ENCODE results near the gene LRRC10. TPM values are rescaled to one million over a fixed set of nuclear protein-coding genes. Genes with fewer than 3 reads are reported as not detected.

LRRC10 gene
- total and polyA plus RNA-seq, 10 of the 15 experiments (the other 5 are each of a cell fraction or from before 2014, with no cell fraction given) = not detected

DNA sequence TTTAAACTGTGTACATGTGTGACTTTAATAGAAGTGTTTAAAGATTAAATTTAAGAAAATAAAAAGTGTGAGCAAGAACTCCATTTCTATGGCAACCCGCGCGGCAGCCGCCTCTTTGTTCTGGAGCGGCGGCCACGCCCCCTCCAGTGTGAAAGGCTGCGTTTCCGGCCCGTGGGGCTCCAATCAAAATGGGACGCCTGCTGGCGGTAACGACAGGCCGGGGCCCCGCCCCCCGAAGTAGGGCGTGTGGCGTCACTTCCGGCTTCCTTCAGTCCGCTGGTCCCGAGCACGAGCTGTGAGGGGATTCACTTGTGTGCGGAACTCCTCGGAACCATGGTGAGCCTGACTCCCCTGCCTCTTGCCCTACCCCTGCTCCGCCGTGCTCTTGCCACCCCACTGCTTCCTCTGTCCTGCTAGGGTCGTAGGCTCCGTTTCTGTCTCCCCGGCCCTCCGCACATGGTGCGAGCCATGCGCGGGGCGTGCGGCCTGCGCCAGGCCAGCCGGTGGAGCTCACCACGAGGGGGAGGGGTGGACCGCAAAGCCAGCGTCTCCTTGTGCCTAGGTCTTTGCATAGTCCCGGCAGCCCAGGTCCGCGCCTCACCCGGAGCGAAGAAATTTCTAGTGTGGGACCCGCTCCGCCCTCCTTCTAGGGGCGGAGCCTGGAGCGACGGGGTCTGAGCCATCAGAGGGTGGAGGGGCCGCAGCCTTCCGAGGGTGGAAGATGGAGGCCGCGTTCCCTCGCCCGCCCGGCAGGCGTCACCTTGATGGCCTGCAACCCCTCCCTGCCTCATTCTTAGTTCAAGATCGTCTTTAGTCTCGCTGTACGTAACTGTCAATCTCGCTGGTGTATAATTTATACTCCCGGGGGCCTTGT, 25.3 kb downstream of the LRRC10 start, which contains the start of gene CCT2 (continued):
- peak; percentile 82 for TF ChIP-seq GATAD2B (conservative IDR thresholded peaks at IDR 0.05; ENCODE audit: low read depth)
- TF ChIP-seq, protein P1, sequence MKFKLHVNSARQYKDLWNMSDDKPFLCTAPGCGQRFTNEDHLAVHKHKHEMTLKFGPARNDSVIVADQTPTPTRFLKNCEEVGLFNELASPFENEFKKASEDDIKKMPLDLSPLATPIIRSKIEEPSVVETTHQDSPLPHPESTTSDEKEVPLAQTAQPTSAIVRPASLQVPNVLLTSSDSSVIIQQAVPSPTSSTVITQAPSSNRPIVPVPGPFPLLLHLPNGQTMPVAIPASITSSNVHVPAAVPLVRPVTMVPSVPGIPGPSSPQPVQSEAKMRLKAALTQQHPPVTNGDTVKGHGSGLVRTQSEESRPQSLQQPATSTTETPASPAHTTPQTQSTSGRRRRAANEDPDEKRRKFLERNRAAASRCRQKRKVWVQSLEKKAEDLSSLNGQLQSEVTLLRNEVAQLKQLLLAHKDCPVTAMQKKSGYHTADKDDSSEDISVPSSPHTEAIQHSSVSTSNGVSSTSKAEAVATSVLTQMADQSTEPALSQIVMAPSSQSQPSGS (IDR thresholded peaks at IDR 0.05; ENCODE audit: low read length) = no peak
- TF ChIP-seq SMARCA5 (IDR thresholded peaks at IDR 0.05) = 0 out of 2 replicates have a peak, but pooled peaks have one; percentile 63
- no peak for TF ChIP-seq MTA3 (IDR thresholded peaks at IDR 0.05; ENCODE audit: borderline replicate concordance, low read length)
- TF ChIP-seq, protein P2, sequence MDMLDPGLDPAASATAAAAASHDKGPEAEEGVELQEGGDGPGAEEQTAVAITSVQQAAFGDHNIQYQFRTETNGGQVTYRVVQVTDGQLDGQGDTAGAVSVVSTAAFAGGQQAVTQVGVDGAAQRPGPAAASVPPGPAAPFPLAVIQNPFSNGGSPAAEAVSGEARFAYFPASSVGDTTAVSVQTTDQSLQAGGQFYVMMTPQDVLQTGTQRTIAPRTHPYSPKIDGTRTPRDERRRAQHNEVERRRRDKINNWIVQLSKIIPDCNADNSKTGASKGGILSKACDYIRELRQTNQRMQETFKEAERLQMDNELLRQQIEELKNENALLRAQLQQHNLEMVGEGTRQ (IDR thresholded peaks at IDR 0.05; ENCODE audit: borderline replicate concordance, low read depth, low read length) = no peak
- TF ChIP-seq, protein P3, sequence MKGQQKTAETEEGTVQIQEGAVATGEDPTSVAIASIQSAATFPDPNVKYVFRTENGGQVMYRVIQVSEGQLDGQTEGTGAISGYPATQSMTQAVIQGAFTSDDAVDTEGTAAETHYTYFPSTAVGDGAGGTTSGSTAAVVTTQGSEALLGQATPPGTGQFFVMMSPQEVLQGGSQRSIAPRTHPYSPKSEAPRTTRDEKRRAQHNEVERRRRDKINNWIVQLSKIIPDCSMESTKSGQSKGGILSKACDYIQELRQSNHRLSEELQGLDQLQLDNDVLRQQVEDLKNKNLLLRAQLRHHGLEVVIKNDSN (IDR thresholded peaks at IDR 0.05; ENCODE audit: borderline replicate concordance, extremely low read length, insufficient read depth, low read depth, low read length) = no peak
- peak; percentile 65; the same call in 1 of the 2 replicates for TF ChIP-seq BMI1 (IDR thresholded peaks at IDR 0.05; ENCODE audit: borderline replicate concordance)
- TF ChIP-seq SIN3A (IDR thresholded peaks at IDR 0.05; ENCODE audit: low read depth, low read length) = peak; percentile 88
- peak; percentile 94 for TF ChIP-seq POLR2AphosphoS2 (IDR thresholded peaks at IDR 0.05; ENCODE audit: low read depth, low read length)
- TF ChIP-seq, protein P4, sequence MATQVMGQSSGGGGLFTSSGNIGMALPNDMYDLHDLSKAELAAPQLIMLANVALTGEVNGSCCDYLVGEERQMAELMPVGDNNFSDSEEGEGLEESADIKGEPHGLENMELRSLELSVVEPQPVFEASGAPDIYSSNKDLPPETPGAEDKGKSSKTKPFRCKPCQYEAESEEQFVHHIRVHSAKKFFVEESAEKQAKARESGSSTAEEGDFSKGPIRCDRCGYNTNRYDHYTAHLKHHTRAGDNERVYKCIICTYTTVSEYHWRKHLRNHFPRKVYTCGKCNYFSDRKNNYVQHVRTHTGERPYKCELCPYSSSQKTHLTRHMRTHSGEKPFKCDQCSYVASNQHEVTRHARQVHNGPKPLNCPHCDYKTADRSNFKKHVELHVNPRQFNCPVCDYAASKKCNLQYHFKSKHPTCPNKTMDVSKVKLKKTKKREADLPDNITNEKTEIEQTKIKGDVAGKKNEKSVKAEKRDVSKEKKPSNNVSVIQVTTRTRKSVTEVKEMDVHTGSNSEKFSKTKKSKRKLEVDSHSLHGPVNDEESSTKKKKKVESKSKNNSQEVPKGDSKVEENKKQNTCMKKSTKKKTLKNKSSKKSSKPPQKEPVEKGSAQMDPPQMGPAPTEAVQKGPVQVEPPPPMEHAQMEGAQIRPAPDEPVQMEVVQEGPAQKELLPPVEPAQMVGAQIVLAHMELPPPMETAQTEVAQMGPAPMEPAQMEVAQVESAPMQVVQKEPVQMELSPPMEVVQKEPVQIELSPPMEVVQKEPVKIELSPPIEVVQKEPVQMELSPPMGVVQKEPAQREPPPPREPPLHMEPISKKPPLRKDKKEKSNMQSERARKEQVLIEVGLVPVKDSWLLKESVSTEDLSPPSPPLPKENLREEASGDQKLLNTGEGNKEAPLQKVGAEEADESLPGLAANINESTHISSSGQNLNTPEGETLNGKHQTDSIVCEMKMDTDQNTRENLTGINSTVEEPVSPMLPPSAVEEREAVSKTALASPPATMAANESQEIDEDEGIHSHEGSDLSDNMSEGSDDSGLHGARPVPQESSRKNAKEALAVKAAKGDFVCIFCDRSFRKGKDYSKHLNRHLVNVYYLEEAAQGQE (IDR thresholded peaks at IDR 0.05; ENCODE audit: low read depth, low read length) = no peak
- TF ChIP-seq, protein P5, sequence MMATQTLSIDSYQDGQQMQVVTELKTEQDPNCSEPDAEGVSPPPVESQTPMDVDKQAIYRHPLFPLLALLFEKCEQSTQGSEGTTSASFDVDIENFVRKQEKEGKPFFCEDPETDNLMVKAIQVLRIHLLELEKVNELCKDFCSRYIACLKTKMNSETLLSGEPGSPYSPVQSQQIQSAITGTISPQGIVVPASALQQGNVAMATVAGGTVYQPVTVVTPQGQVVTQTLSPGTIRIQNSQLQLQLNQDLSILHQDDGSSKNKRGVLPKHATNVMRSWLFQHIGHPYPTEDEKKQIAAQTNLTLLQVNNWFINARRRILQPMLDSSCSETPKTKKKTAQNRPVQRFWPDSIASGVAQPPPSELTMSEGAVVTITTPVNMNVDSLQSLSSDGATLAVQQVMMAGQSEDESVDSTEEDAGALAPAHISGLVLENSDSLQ (IDR thresholded peaks at IDR 0.05) = peak; percentile 67
- TF ChIP-seq BACH1 (IDR thresholded peaks at IDR 0.05; ENCODE audit: borderline replicate concordance) = peak; percentile 48; the same call in 1 of the 2 replicates
- TF ChIP-seq CBFB (IDR thresholded peaks at IDR 0.05; ENCODE audit: low read depth) = peak; percentile 88
- TF ChIP-seq, protein P6, sequence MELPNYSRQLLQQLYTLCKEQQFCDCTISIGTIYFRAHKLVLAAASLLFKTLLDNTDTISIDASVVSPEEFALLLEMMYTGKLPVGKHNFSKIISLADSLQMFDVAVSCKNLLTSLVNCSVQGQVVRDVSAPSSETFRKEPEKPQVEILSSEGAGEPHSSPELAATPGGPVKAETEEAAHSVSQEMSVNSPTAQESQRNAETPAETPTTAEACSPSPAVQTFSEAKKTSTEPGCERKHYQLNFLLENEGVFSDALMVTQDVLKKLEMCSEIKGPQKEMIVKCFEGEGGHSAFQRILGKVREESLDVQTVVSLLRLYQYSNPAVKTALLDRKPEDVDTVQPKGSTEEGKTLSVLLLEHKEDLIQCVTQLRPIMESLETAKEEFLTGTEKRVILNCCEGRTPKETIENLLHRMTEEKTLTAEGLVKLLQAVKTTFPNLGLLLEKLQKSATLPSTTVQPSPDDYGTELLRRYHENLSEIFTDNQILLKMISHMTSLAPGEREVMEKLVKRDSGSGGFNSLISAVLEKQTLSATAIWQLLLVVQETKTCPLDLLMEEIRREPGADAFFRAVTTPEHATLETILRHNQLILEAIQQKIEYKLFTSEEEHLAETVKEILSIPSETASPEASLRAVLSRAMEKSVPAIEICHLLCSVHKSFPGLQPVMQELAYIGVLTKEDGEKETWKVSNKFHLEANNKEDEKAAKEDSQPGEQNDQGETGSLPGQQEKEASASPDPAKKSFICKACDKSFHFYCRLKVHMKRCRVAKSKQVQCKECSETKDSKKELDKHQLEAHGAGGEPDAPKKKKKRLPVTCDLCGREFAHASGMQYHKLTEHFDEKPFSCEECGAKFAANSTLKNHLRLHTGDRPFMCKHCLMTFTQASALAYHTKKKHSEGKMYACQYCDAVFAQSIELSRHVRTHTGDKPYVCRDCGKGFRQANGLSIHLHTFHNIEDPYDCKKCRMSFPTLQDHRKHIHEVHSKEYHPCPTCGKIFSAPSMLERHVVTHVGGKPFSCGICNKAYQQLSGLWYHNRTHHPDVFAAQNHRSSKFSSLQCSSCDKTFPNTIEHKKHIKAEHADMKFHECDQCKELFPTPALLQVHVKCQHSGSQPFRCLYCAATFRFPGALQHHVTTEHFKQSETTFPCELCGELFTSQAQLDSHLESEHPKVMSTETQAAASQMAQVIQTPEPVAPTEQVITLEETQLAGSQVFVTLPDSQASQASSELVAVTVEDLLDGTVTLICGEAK (IDR thresholded peaks at IDR 0.05; ENCODE audit: borderline replicate concordance) = peak; percentile 87
- TF ChIP-seq NFYA (IDR thresholded peaks at IDR 0.05; ENCODE audit: borderline replicate concordance, low read depth, low read length) = no peak
- TF ChIP-seq PML (IDR thresholded peaks at IDR 0.05; ENCODE audit: low read length) = peak; percentile 99

All from GM12878 (cell line).